ENCODE data around the gene ATP6V1G2.

Gene ATP6V1G2

GRCh38 chr6:31547727-31548543 is 1.5 kb upstream of the ATP6V1G2 start:
- no peaks in the 10 kb centered on the region for H3K9me3 Mint-ChIP-seq
- H3K27ac Mint-ChIP-seq = peak overlapping the region; percentile 85
- H3K4me3 Mint-ChIP-seq = peak overlapping the region; percentile 85
- DNase-seq = no peak
- ATAC-seq (replicated peaks) = no peak
- H3K36me3 Mint-ChIP-seq = peaks cover 18 to 27% of the 10 kb centered on the region in 2 donors
- H3K27me3 Mint-ChIP-seq = no peaks in the 10 kb centered on the region
- peaks cover 33 to 70% of the 10 kb centered on the region in 2 donors for H3K4me1 Mint-ChIP-seq

- H3K9me3 Mint-ChIP-seq = no peaks in the 10 kb centered on the region
- H3K27me3 Mint-ChIP-seq = no peaks in the 10 kb centered on the region
- H3K36me3 Mint-ChIP-seq = peaks cover 18 to 24% of the 10 kb centered on the region in 2 donors
- H3K4me3 Mint-ChIP-seq = peak within 1 kb of the TSS; percentile 85
- H3K27ac Mint-ChIP-seq = peak within 1 kb of the TSS; percentile 85
- DNase-seq (peak; percentile 92), ATAC-seq (replicated peaks) (peak; percentile 90)
- peaks cover 30 to 65% of the 10 kb centered on the region in 2 donors for H3K4me1 Mint-ChIP-seq
Measured at GRCh38 chr6:31546958-31547726, 734 bp upstream of the ATP6V1G2 start, which contains the start of gene NFKBIL1. Gene NFKBIL1, plus strand, starts transcription at chr6:31547608. Its CDS starts 87 bp downstream, at chr6:31547695.

- Mint-ChIP-seq H3K36me3 (peaks cover 20 to 24% of the 10 kb centered on the region in 2 donors), H3K4me3 (no peak overlapping the region), H3K9me3 (no peaks in the 10 kb centered on the region), H3K27ac (no peak overlapping the region), H3K27me3 (no peaks in the 10 kb centered on the region), H3K4me1 (peaks cover 25 to 52% of the 10 kb centered on the region in 2 donors)
- no peak for DNase-seq
- ATAC-seq (replicated peaks) = no peak
Measured at GRCh38 chr6:31545291-31545690, 1.1 kb downstream of the ATP6V1G2 start.

- no peak overlapping the region for H3K27ac Mint-ChIP-seq
Measured at GRCh38 chr6:31544676-31545075, 1.7 kb downstream of the ATP6V1G2 start.

GRCh38 chr6:31543639-31544038 is 2.8 kb downstream of the ATP6V1G2 start:
- DNase-seq = no peak
- no peak for ATAC-seq (replicated peaks)
- Mint-ChIP-seq H3K27me3 (no peaks in the 10 kb centered on the region), H3K4me3 (no peak overlapping the region), H3K4me1 (peaks cover 36 to 52% of the 10 kb centered on the region in 2 donors), H3K36me3 (peaks cover 27 to 30% of the 10 kb centered on the region in 2 donors), H3K9me3 (no peaks in the 10 kb centered on the region), H3K27ac (no peak overlapping the region)

More at GRCh38 chr6:31544676-31545075, 1.7 kb downstream of the ATP6V1G2 start:
- H3K27me3 Mint-ChIP-seq = no peaks in the 10 kb centered on the region
- no peak for DNase-seq
- peaks cover 30 to 52% of the 10 kb centered on the region in 2 donors for H3K4me1 Mint-ChIP-seq
- no peaks in the 10 kb centered on the region for H3K9me3 Mint-ChIP-seq
- H3K36me3 Mint-ChIP-seq = peaks cover 20 to 27% of the 10 kb centered on the region in 2 donors
- ATAC-seq (replicated peaks) = no peak
- no peak overlapping the region for H3K4me3 Mint-ChIP-seq

GRCh38 chr6:31541658-31542521 is 4.5 kb downstream of the ATP6V1G2 start, which contains the start of gene DDX39B:
Gene DDX39B, minus strand, starts transcription at chr6:31542003. Its CDS starts 1,471 bp downstream, at chr6:31540532.
- H3K4me1 Mint-ChIP-seq = peaks cover 33 to 48% of the 10 kb centered on the region in 2 donors
- ATAC-seq (replicated peaks) = peak; percentile 79 to 85

GRCh38 chr6:31541059-31541657 is 5.2 kb downstream of the ATP6V1G2 start:
- peak overlapping the region; percentile 93 for H3K27ac Mint-ChIP-seq
- H3K4me1 Mint-ChIP-seq = peaks cover 30 to 45% of the 10 kb centered on the region in 2 donors
- H3K36me3 Mint-ChIP-seq = peaks cover 36 to 45% of the 10 kb centered on the region in 2 donors
- DNase-seq (peak; percentile 31), ATAC-seq (replicated peaks) (peak; percentile 35 to 38)
- no peaks in the 10 kb centered on the region for H3K9me3 Mint-ChIP-seq
- peak overlapping the region; percentile 82 for H3K4me3 Mint-ChIP-seq
- H3K27me3 Mint-ChIP-seq = no peaks in the 10 kb centered on the region

More at GRCh38 chr6:31541658-31542521, 4.5 kb downstream of the ATP6V1G2 start, which contains the start of gene DDX39B:
- DNase-seq = peak; percentile 92
- Mint-ChIP-seq H3K9me3 (no peaks in the 10 kb centered on the region), H3K27me3 (no peaks in the 10 kb centered on the region), H3K4me3 (peak within 1 kb of the TSS; percentile 82), H3K27ac (peak within 1 kb of the TSS; percentile 93), H3K36me3 (peaks cover 36 to 39% of the 10 kb centered on the region in 2 donors)

GRCh38 chr6:31540640-31541039 is 5.8 kb downstream of the ATP6V1G2 start:
- DNase-seq (no peak), ATAC-seq (replicated peaks) (no peak)
- H3K27me3 Mint-ChIP-seq = no peaks in the 10 kb centered on the region
- peaks cover 39 to 50% of the 10 kb centered on the region in 2 donors for H3K36me3 Mint-ChIP-seq
- peaks cover 26 to 45% of the 10 kb centered on the region in 2 donors for H3K4me1 Mint-ChIP-seq
- H3K9me3 Mint-ChIP-seq = no peaks in the 10 kb centered on the region
- H3K4me3 Mint-ChIP-seq = peak overlapping the region; percentile 82
- H3K27ac Mint-ChIP-seq = peak overlapping the region; percentile 93

GRCh38 chr6:31538805-31539400 is 7.5 kb downstream of the ATP6V1G2 start:
- H3K4me3 Mint-ChIP-seq = peak overlapping the region; percentile 58 to 63
- DNase-seq (no peak), ATAC-seq (replicated peaks) (no peak)
- H3K27ac Mint-ChIP-seq = peak overlapping the region; percentile 56
- H3K36me3 Mint-ChIP-seq = peaks cover 49 to 64% of the 10 kb centered on the region in 2 donors
- H3K9me3 Mint-ChIP-seq = no peaks in the 10 kb centered on the region
- peaks cover 27 to 51% of the 10 kb centered on the region in 2 donors for H3K4me1 Mint-ChIP-seq
- no peaks in the 10 kb centered on the region for H3K27me3 Mint-ChIP-seq

GRCh38 chr6:31535538-31536324 is 10.7 kb downstream of the ATP6V1G2 start:
- Mint-ChIP-seq H3K27me3 (no peaks in the 10 kb centered on the region), H3K36me3 (peaks cover 52 to 72% of the 10 kb centered on the region in 2 donors), H3K4me1 (peaks cover 33 to 69% of the 10 kb centered on the region in 2 donors), H3K27ac (no peak overlapping the region), H3K4me3 (no peak overlapping the region), H3K9me3 (no peaks in the 10 kb centered on the region)
- no peak for ATAC-seq (replicated peaks)
- DNase-seq = no peak

- no peaks in the 10 kb centered on the region for H3K9me3 Mint-ChIP-seq
- DNase-seq (no peak), ATAC-seq (replicated peaks) (no peak)
- H3K36me3 Mint-ChIP-seq = peaks cover 54 to 73% of the 10 kb centered on the region in 2 donors
- H3K27me3 Mint-ChIP-seq = no peaks in the 10 kb centered on the region
- H3K4me1 Mint-ChIP-seq = peaks cover 29 to 69% of the 10 kb centered on the region in 2 donors
- H3K4me3 Mint-ChIP-seq = no peak overlapping the region
- no peak overlapping the region for H3K27ac Mint-ChIP-seq
Measured at GRCh38 chr6:31534521-31535040, 11.8 kb downstream of the ATP6V1G2 start.

GRCh38 chr6:31534011-31534410 is 12.4 kb downstream of the ATP6V1G2 start:
- ATAC-seq (replicated peaks) = no peak
- H3K27me3 Mint-ChIP-seq = no peaks in the 10 kb centered on the region
- H3K4me3 Mint-ChIP-seq = no peak overlapping the region
- H3K9me3 Mint-ChIP-seq = no peaks in the 10 kb centered on the region
- peaks cover 24 to 63% of the 10 kb centered on the region in 2 donors for H3K4me1 Mint-ChIP-seq
- DNase-seq = no peak
- peak overlapping the region; percentile 31 for H3K27ac Mint-ChIP-seq
- peaks cover 52 to 70% of the 10 kb centered on the region in 2 donors for H3K36me3 Mint-ChIP-seq

Data from stimulated activated naive B cell treated with anti-CD40 and anti-IgM and Interleukin-4, amounts not matched to agents 10 μg/mL and 1 μg/mL and 100 μg/mL, for 72 hours (primary cell).